ENCODE results near the gene LYRM9.
A peak's percentile ranks its signal among the peaks of the same experiment; 100 is the strongest.
"Not testable (repeated sequence)": the region's sequence is repeated elsewhere in the genome, so short reads cannot be mapped to it uniquely, and the experiment has no call there.

The LYRM9 gene

GRCh38 chr17:27848931-27849330 lies 44.2 kb downstream of the LYRM9 start:
- Mint-ChIP-seq H3K27ac (no peak overlapping the region), H3K27me3 (peaks cover 4 to 17% of the 10 kb centered on the region in 2 donors), H3K36me3 (no peaks in the 10 kb centered on the region), H3K4me3 (no peak overlapping the region), H3K4me1 (peaks cover 12 to 16% of the 10 kb centered on the region in 2 donors), H3K9me3 (no peaks in the 10 kb centered on the region)
- ATAC-seq (replicated peaks) (no peak), DNase-seq (no peak)

- Mint-ChIP-seq H3K4me3 (peak overlapping the region; percentile 73 to 78), H3K4me1 (peaks cover 12 to 16% of the 10 kb centered on the region in 2 donors), H3K27ac (peak overlapping the region; percentile 62)
- not testable (repeated sequence) for H3K9me3 Mint-ChIP-seq; H3K27me3 Mint-ChIP-seq; ATAC-seq (replicated peaks); H3K36me3 Mint-ChIP-seq; DNase-seq
These were observed 46.3 kb downstream of the LYRM9 start for GRCh38 chr17:27846808-27847307.

GRCh38 chr17:27846042-27846655 lies 47.0 kb downstream of the LYRM9 start:
- H3K4me1 Mint-ChIP-seq: peaks cover 12 to 16% of the 10 kb centered on the region in 2 donors
- ATAC-seq (replicated peaks) (peak; percentile 20 to 27), DNase-seq (no peak)
- H3K27ac Mint-ChIP-seq: peak overlapping the region; percentile 62
- no peaks in the 10 kb centered on the region for H3K36me3 Mint-ChIP-seq
- H3K27me3 Mint-ChIP-seq: peaks cover 0 to 10% of the 10 kb centered on the region in 2 donors
- peak overlapping the region; percentile 73 to 78 for H3K4me3 Mint-ChIP-seq
- H3K9me3 Mint-ChIP-seq: no peaks in the 10 kb centered on the region

GRCh38 chr17:27845264-27846041 lies 47.7 kb downstream of the LYRM9 start:
- H3K4me1 Mint-ChIP-seq: peaks cover 12 to 16% of the 10 kb centered on the region in 2 donors
- ATAC-seq (replicated peaks): no peak
- no peak overlapping the region for H3K4me3 Mint-ChIP-seq
- no peak overlapping the region for H3K27ac Mint-ChIP-seq
- peaks cover 0 to 13% of the 10 kb centered on the region in 2 donors for H3K27me3 Mint-ChIP-seq
- no peaks in the 10 kb centered on the region for H3K36me3 Mint-ChIP-seq
- DNase-seq: no peak
- H3K9me3 Mint-ChIP-seq: no peaks in the 10 kb centered on the region

- Mint-ChIP-seq H3K9me3 (no peaks in the 10 kb centered on the region), H3K27me3 (peaks cover 0 to 5% of the 10 kb centered on the region in 2 donors), H3K27ac (no peak overlapping the region)
These were observed 52.5 kb downstream of the LYRM9 start for GRCh38 chr17:27840688-27841087.

GRCh38 chr17:27840406-27840678 lies 52.8 kb downstream of the LYRM9 start:
- not testable (repeated sequence) for ATAC-seq (replicated peaks)

More at GRCh38 chr17:27840688-27841087, 52.5 kb downstream of the LYRM9 start:
- ATAC-seq (replicated peaks): no peak
- H3K36me3 Mint-ChIP-seq: no peaks in the 10 kb centered on the region
- no peak overlapping the region for H3K4me3 Mint-ChIP-seq
- H3K4me1 Mint-ChIP-seq: peaks cover 11 to 14% of the 10 kb centered on the region in 2 donors
- no peak for DNase-seq

GRCh38 chr17:27839571-27840405 lies 53.4 kb downstream of the LYRM9 start:
- H3K27me3 Mint-ChIP-seq; H3K4me1 Mint-ChIP-seq; H3K36me3 Mint-ChIP-seq; H3K4me3 Mint-ChIP-seq; H3K9me3 Mint-ChIP-seq; DNase-seq; ATAC-seq (replicated peaks); H3K27ac Mint-ChIP-seq: not testable (repeated sequence)

More at GRCh38 chr17:27840406-27840678, 52.8 kb downstream of the LYRM9 start:
- DNase-seq, H3K27ac Mint-ChIP-seq, H3K27me3 Mint-ChIP-seq, H3K9me3 Mint-ChIP-seq, H3K36me3 Mint-ChIP-seq, H3K4me3 Mint-ChIP-seq: not testable (repeated sequence)
- peaks cover 7 to 11% of the 10 kb centered on the region in 2 donors for H3K4me1 Mint-ChIP-seq

- not testable (repeated sequence) for H3K4me3 Mint-ChIP-seq; H3K36me3 Mint-ChIP-seq; H3K27me3 Mint-ChIP-seq; H3K27ac Mint-ChIP-seq; H3K9me3 Mint-ChIP-seq; DNase-seq; H3K4me1 Mint-ChIP-seq; ATAC-seq (replicated peaks)
These were observed 54.6 kb downstream of the LYRM9 start for GRCh38 chr17:27838607-27839006.

- not testable (repeated sequence) for H3K9me3 Mint-ChIP-seq; ATAC-seq (replicated peaks); DNase-seq; H3K4me3 Mint-ChIP-seq; H3K36me3 Mint-ChIP-seq; H3K27ac Mint-ChIP-seq; H3K27me3 Mint-ChIP-seq; H3K4me1 Mint-ChIP-seq
These were observed 55.4 kb downstream of the LYRM9 start for GRCh38 chr17:27837769-27838168.

GRCh38 chr17:27836651-27837050 lies 56.5 kb downstream of the LYRM9 start:
- ATAC-seq (replicated peaks) (peak; percentile 51 to 65), DNase-seq (no peak)
- no peak overlapping the region for H3K27ac Mint-ChIP-seq

GRCh38 chr17:27834571-27834970 lies 58.6 kb downstream of the LYRM9 start:
- H3K27me3 Mint-ChIP-seq: no peaks in the 10 kb centered on the region
- peaks cover 3% of the 10 kb centered on the region in 2 donors for H3K36me3 Mint-ChIP-seq
- no peak overlapping the region for H3K27ac Mint-ChIP-seq
- no peak for ATAC-seq (replicated peaks)
- H3K4me3 Mint-ChIP-seq: no peak overlapping the region
- peaks cover 4 to 7% of the 10 kb centered on the region in 2 donors for H3K9me3 Mint-ChIP-seq
- DNase-seq: no peak
- peaks cover 5 to 8% of the 10 kb centered on the region in 2 donors for H3K4me1 Mint-ChIP-seq

More at GRCh38 chr17:27836651-27837050, 56.5 kb downstream of the LYRM9 start:
- Mint-ChIP-seq H3K9me3 (peaks cover 4 to 7% of the 10 kb centered on the region in 2 donors), H3K36me3 (peaks cover 3% of the 10 kb centered on the region in 2 donors), H3K4me1 (peaks cover 5 to 8% of the 10 kb centered on the region in 2 donors), H3K27me3 (peaks cover 0 to 5% of the 10 kb centered on the region in 2 donors), H3K4me3 (no peak overlapping the region)

GRCh38 chr17:27832831-27833230 lies 60.3 kb downstream of the LYRM9 start:
- DNase-seq (no peak), ATAC-seq (replicated peaks) (no peak)
- Mint-ChIP-seq H3K27me3 (peaks cover 0 to 6% of the 10 kb centered on the region in 2 donors), H3K27ac (no peak overlapping the region), H3K4me1 (peaks cover 5 to 8% of the 10 kb centered on the region in 2 donors), H3K9me3 (peaks cover 4 to 7% of the 10 kb centered on the region in 2 donors), H3K36me3 (peaks cover 3% of the 10 kb centered on the region in 2 donors), H3K4me3 (no peak overlapping the region)

- H3K4me3 Mint-ChIP-seq; H3K27ac Mint-ChIP-seq; H3K9me3 Mint-ChIP-seq; H3K4me1 Mint-ChIP-seq; DNase-seq; H3K36me3 Mint-ChIP-seq; ATAC-seq (replicated peaks): not testable (repeated sequence)
- peaks cover 11 to 15% of the 10 kb centered on the region in 2 donors for H3K27me3 Mint-ChIP-seq
These were observed 63.3 kb downstream of the LYRM9 start for GRCh38 chr17:27829888-27830287.

- peaks cover 11 to 15% of the 10 kb centered on the region in 2 donors for H3K27me3 Mint-ChIP-seq
- H3K36me3 Mint-ChIP-seq; H3K9me3 Mint-ChIP-seq; H3K4me3 Mint-ChIP-seq; H3K27ac Mint-ChIP-seq; DNase-seq; H3K4me1 Mint-ChIP-seq; ATAC-seq (replicated peaks): not testable (repeated sequence)
These were observed 63.9 kb downstream of the LYRM9 start for GRCh38 chr17:27829143-27829711.

All from stimulated activated naive B cell treated with anti-CD40 and anti-IgM and Interleukin-4, amounts not matched to agents 10 μg/mL and 1 μg/mL and 100 μg/mL, for 72 hours (primary cell).